ENCODE results near the gene CCDC102A. TPM values are rescaled to one million over a fixed set of nuclear protein-coding genes. Genes with fewer than 3 reads are reported as not detected.
A peak's percentile ranks its signal among the peaks of the same experiment; 100 is the strongest.

The CCDC102A gene
- total and polyA plus RNA-seq, 2 of the 13 experiments (the other 11 are each of a cell fraction or from before 2014, with no cell fraction given), result 2.1 to 2.8 TPM

- peak; percentile 86; the same call in 1 of the 2 replicates for TF ChIP-seq GZF1 (CRISPR knock-in tag; IDR thresholded peaks at IDR 0.05)
- TF ChIP-seq ZNF337 (CRISPR knock-in tag; IDR thresholded peaks at IDR 0.05; ENCODE audit: borderline replicate concordance, low read depth), result no peak
- TF ChIP-seq PCBP1 (IDR thresholded peaks at IDR 0.05; ENCODE audit: borderline replicate concordance, low read depth, low read length), result 0 out of 2 replicates have a peak, but pooled peaks have one; percentile 29
- 0 out of 2 replicates have a peak, but pooled peaks have one; percentile 58 for TF ChIP-seq ZSCAN21 (CRISPR knock-in tag; IDR thresholded peaks at IDR 0.05; ENCODE audit: borderline replicate concordance)
- TF ChIP-seq ZNF451 (CRISPR knock-in tag; IDR thresholded peaks at IDR 0.05), result peak; percentile 35; the same call in 1 of the 2 replicates
- TF ChIP-seq ZBTB38 (CRISPR knock-in tag; IDR thresholded peaks at IDR 0.05), result peak; percentile 62; the same call in 1 of the 2 replicates
- TF ChIP-seq TBX2 (CRISPR knock-in tag; IDR thresholded peaks at IDR 0.05; ENCODE audit: borderline replicate concordance), result no peak
- TF ChIP-seq MYC (CRISPR knock-in tag; IDR thresholded peaks at IDR 0.05; ENCODE audit: borderline replicate concordance), result peak; percentile 18; the same call in 1 of the 2 replicates
- TF ChIP-seq RBAK (CRISPR knock-in tag; IDR thresholded peaks at IDR 0.05), result no peak
- TF ChIP-seq ZNF530 (CRISPR knock-in tag; IDR thresholded peaks at IDR 0.05; ENCODE audit: low read depth), result no peak
- TF ChIP-seq FOXA3 (CRISPR knock-in tag; IDR thresholded peaks at IDR 0.05), result 0 out of 2 replicates have a peak, but pooled peaks have one; percentile 4
- TF ChIP-seq ZNF605 (CRISPR knock-in tag; IDR thresholded peaks at IDR 0.05), result peak; percentile 81; the same call in 1 of the 2 replicates
- no peak for TF ChIP-seq ZNF512B (CRISPR knock-in tag; IDR thresholded peaks at IDR 0.05; ENCODE audit: borderline replicate concordance)
- 0 out of 2 replicates have a peak, but pooled peaks have one; percentile 17 for TF ChIP-seq KDM3A (CRISPR knock-in tag; IDR thresholded peaks at IDR 0.05; ENCODE audit: low read depth)
- TF ChIP-seq ZNF720 (CRISPR knock-in tag; IDR thresholded peaks at IDR 0.05), result no peak
- 0 out of 2 replicates have a peak, but pooled peaks have one; percentile 10 for TF ChIP-seq BCL6 (CRISPR knock-in tag; IDR thresholded peaks at IDR 0.05)
- TF ChIP-seq ZNF501 (CRISPR knock-in tag; IDR thresholded peaks at IDR 0.05), result peak; percentile 11; the same call in 1 of the 2 replicates
- TF ChIP-seq ZNF891 (CRISPR knock-in tag; IDR thresholded peaks at IDR 0.05), result 0 out of 2 replicates have a peak, but pooled peaks have one; percentile 34
- TF ChIP-seq, protein P1, sequence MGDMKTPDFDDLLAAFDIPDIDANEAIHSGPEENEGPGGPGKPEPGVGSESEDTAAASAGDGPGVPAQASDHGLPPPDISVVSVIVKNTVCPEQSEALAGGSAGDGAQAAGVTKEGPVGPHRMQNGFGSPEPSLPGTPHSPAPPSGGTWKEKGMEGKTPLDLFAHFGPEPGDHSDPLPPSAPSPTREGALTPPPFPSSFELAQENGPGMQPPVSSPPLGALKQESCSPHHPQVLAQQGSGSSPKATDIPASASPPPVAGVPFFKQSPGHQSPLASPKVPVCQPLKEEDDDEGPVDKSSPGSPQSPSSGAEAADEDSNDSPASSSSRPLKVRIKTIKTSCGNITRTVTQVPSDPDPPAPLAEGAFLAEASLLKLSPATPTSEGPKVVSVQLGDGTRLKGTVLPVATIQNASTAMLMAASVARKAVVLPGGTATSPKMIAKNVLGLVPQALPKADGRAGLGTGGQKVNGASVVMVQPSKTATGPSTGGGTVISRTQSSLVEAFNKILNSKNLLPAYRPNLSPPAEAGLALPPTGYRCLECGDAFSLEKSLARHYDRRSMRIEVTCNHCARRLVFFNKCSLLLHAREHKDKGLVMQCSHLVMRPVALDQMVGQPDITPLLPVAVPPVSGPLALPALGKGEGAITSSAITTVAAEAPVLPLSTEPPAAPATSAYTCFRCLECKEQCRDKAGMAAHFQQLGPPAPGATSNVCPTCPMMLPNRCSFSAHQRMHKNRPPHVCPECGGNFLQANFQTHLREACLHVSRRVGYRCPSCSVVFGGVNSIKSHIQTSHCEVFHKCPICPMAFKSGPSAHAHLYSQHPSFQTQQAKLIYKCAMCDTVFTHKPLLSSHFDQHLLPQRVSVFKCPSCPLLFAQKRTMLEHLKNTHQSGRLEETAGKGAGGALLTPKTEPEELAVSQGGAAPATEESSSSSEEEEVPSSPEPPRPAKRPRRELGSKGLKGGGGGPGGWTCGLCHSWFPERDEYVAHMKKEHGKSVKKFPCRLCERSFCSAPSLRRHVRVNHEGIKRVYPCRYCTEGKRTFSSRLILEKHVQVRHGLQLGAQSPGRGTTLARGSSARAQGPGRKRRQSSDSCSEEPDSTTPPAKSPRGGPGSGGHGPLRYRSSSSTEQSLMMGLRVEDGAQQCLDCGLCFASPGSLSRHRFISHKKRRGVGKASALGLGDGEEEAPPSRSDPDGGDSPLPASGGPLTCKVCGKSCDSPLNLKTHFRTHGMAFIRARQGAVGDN (CRISPR knock-in tag; IDR thresholded peaks at IDR 0.05), result peak; percentile 73
- TF ChIP-seq TARDBP (CRISPR knock-in tag; IDR thresholded peaks at IDR 0.05), result 0 out of 2 replicates have a peak, but pooled peaks have one; percentile 11
- no peak for TF ChIP-seq ZNF3 (CRISPR knock-in tag; IDR thresholded peaks at IDR 0.05)
- TF ChIP-seq HDAC1 (CRISPR knock-in tag; IDR thresholded peaks at IDR 0.05), result 0 out of 2 replicates have a peak, but pooled peaks have one; percentile 2
- peak; percentile 85 for TF ChIP-seq HNRNPL (IDR thresholded peaks at IDR 0.05; ENCODE audit: low read depth, low read length)
Measured at GRCh38 chr16:57485091-57485915, 51.1 kb downstream of the CCDC102A start (continued).

Data from HepG2 (cell line).